OCI-M1 (cell line): Measurements from ENCODE around the gene TMEM43.

Experiments
- DNase-seq: peaks from one replicate; lab custom pipeline; 2025; lab: John Stamatoyannopoulos, UW

TMEM43 gene

DNA sequence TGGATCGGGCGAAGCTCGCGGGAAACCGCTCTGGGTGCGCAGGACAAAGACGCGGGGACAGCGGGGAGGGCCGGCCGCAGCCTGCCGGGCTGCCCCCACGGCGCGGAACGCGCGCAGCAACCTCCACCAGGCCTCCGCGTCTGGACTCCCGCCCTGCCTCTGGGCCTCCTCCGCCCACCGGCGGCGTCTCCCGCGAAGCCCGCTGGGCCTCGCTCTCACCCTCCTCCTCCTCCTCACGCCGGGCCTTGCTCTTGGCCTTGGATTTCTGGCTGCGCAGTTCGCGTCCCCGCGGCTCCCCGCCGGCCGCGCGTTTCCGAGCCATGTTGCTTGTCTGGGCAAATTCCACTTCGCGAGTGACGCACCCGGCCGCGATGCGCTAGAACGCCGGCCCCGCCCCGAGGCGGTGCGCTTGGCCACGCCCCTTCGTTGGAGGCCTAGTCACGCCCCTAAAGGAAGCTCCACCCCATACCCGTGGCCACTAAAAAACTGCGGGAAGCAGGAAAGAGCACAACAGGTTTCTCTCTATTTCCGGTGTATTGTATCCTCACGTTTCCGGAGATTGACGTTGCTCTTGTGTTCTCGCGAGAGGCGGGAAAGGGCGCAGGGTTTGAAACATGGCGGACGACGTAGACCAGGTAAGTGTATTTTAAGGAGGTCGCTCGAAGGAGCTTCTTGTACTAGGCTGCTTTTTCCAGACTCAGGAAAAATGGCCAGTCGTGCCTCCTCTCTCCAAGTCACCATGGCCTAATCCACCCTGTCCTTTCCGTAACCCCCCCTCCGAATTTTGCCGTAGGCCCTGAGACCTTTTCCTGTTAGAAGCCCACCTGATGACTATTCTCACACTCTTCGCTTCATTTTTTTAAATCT is 53.6 kb downstream of the TMEM43 start, which contains the start of the genes LSM3 and XPC:
Gene LSM3 (plus strand): TSS at position 571 of the 867 bp plus-strand sequence. CDS start 44 bp downstream, at position 615.
Gene XPC (minus strand): TSS at position 355 of the 867 bp plus-strand sequence. CDS start 33 bp downstream, at position 322.
- peak; percentile 98 for DNase-seq

GRCh38 chr3:14179114-14179465 is 54.2 kb downstream of the TMEM43 start:
- DNase-seq, result no peak

DNA sequence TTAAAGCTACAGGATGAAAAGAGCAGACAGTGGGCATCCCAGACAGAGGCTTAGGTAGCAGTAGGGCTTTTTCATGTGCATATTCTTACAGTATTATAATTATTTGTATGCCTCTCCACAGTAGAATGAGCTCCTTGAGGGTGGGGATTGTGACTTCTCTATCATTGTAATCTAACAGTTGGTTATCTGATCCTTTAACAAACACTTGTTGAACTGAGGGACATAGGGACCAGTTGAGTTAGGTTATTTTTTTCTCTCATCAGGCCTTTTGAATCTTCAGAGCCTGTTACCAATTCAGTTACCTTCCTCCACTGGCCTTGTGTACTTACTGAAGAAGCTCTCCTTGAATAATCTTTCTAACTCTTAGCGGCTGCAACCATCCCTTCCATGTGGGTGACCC is 54.9 kb downstream of the TMEM43 start:
- DNase-seq, result no peak

GRCh38 chr3:14181253-14181652 is 56.4 kb downstream of the TMEM43 start:
- no peak for DNase-seq

DNA sequence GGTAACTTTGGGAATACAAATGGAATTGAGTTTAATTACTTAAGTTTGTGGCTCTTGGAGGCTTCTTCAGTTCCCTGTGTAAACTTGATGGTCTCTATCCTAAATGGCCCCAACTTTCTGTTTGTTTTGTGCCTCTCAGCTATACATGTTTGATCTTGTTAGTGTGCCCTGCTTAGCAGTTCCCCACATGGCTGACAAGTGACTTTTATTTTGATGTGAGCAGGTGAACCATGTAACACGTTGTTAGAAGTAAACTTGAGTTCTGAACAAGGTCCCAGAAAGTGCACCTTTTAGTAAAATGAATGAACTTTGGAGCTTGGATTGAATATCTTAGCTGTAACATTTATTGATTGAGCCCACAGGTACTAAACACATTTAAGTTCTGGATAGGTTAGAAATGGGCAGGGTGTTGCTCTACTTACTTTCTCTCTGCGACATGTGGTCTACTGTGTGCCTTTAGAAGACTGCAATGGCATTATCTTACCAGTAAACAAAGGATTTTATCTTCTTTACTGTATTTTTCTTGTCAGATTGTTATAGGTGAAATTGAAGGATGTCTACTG is 58.2 kb downstream of the TMEM43 start:
- no peak for DNase-seq

DNA sequence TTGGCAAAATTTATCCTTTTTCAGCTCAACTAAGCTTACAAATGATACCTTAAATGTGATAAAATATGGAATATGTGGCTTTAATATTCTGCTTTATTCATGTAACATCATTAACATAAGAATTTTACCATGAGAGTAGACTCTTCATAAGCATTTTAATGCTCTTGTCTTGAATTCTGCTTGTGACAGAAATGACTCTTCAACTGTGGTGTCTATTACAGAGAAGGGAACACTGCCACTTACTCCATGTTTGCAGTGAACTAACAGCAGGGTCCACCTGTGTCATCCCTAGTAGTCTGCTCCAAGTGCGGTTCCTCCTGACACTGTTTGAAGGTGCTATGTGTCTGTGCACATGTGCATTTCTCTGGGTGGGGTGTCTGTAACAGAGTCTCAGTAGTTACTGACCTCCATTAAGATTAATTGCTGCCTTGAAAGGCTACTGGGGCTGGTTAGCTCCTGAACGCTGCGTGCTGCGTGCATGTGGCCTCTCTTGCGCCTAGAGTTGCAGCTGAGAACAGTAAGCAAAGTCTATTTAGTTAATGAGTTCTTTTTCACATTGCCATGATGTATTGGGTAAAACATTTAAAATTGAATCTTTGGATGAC is 62.1 kb downstream of the TMEM43 start:
- DNase-seq, result no peak

- no peak for DNase-seq
Measured at GRCh38 chr3:14188041-14188754, 63.3 kb downstream of the TMEM43 start.
